Transverse colon (tissue), 4 donors: ENCODE measurements around the gene SCG3. TPM values are rescaled to one million over a fixed set of nuclear protein-coding genes. Genes with fewer than 3 reads are reported as not detected.
"Not testable (repeated sequence)": the region's sequence is repeated elsewhere in the genome, so short reads cannot be mapped to it uniquely, and the experiment has no call there.

Source experiments
- DNase-seq: peaks from one replicate; pipeline ENCODE4 v3.0.0-alpha.2; 2019
- H3K27ac ChIP-seq, 4 donors: fragments of 200-600 bp; sonication (generic); 2 replicates each; pipeline ENCODE4 v1.5.1; 2016 to 2018; ENCODE audit warnings: inconsistent platforms in 4 of 4
- H3K27me3 ChIP-seq: fragments of 200-600 bp; sonication (generic); 2 replicates; pipeline ENCODE4 v1.5.1; 2017; ENCODE audit warnings: inconsistent platforms
- H3K36me3 ChIP-seq, 4 donors: fragments of 200-600 bp; sonication (generic); 2 replicates each; pipeline ENCODE4 v1.5.1; 2017 to 2019; ENCODE audit warnings: inconsistent platforms in 4 of 4
- H3K4me1 ChIP-seq, 4 donors: fragments of 200-600 bp; sonication (generic); 2 replicates each; pipeline ENCODE4 v1.5.1; 2017 to 2020; ENCODE audit warnings: inconsistent platforms in 4 of 4
- H3K4me3 ChIP-seq, 4 donors: fragments of 200-600 bp; sonication (generic); 1 replicate in 1 of 4; 2 replicates in 3 of 4; pipeline versions ENCODE4 v1.5.1 to v1.6.1; 2017 to 2019; ENCODE audit warnings: inconsistent platforms in 4 of 4
- H3K9me3 ChIP-seq, 2 donors: fragments of 200-600 bp; sonication (generic); 2 replicates each; pipeline ENCODE4 v1.5.1; 2017 to 2019; ENCODE audit warnings: inconsistent platforms in 2 of 2
- CTCF ChIP-seq, 5 experiments: fragments of 200-600 bp in 3 of 5; fragments of 450-650 bp in 2 of 5; sonication (generic) in 3 of 5; IDR thresholded peaks; 1 replicate in 2 of 5; 2 replicates in 3 of 5; pipeline ENCODE4 v1.5.1; 2016 to 2017; ENCODE audit warnings: antibody characterized with exemption in 5 of 5, inconsistent platforms in 3 of 5, mild to moderate bottlenecking in 2 of 5, moderate library complexity in 1 of 5
- EP300 ChIP-seq: sonication (generic); formaldehyde crosslinking; IDR thresholded peaks from one replicate; pipeline ENCODE4 v1.6.1; 2017; ENCODE audit warnings: antibody characterized with exemption, low read depth
- POLR2A ChIP-seq: fragments of 450-650 bp; IDR thresholded peaks from one replicate; pipeline ENCODE4 v1.6.1; 2016; ENCODE audit warnings: antibody characterized with exemption, mild to moderate bottlenecking, moderate library complexity
- POLR2AphosphoS5 ChIP-seq, 3 donors: sonication (generic); formaldehyde crosslinking; IDR thresholded peaks; one replicate each; pipeline ENCODE4 v1.6.1; 2016; ENCODE audit warnings: antibody characterized with exemption in 3 of 3
- WGBS, 2 donors: methylation state at CpG; one replicate each; pipeline ENCODE4 v1.1.5; 2018; ENCODE audit warnings: low coverage in 1 of 2; 5-methylcytosine and 5-hydroxymethylcytosine counted together
- in situ Hi-C, 4 donors: fragments of 200-750 bp; cut with MboI; loops; one replicate each; pipeline versions ENCODE4 v1.15.0 to v1.15.1; 2017; ENCODE audit warnings: low sequenced_read_pairs in 3 of 4, low pct_ligation_motif_present in 1 of 4, low pct_unique_long_range_greater_than_20kb in 1 of 4
- intact Hi-C: fragments of 100-400 bp; cut with DNase I; formaldehyde crosslinking; loops from one replicate; pipeline ENCODE4 v1.15.1; 2023; ENCODE audit warnings: low total_unique reads
- total RNA-seq, 4 donors: library from RNA; depleted of rRNA; stranded (reverse); fragments of >200 nt; gene quantifications; one replicate each; pipeline ENCODE4 v1.1.0, GENCODE V29; 2016

The SCG3 gene
- total RNA-seq, 4 donors from 2014 or later: 0.55 to 3.6 (median 0.95) TPM; not detected in 1

GRCh38 chr15:51647128-51647562 lies 34.2 kb upstream of the SCG3 start:
- no peak overlapping the region for H3K27ac ChIP-seq
- peak; percentile 56 for DNase-seq
- in situ Hi-C loops: no loop called here
- H3K4me1 ChIP-seq: peaks cover 4 to 9% (median 6%) of the 10 kb centered on the region in 4 donors
- 43 to 50% methylated on average over 2 to 3 of the region's 3 CpGs for WGBS, 2 donors
- H3K9me3 ChIP-seq: no peaks in the 10 kb centered on the region
- no peaks in the 10 kb centered on the region for H3K27me3 ChIP-seq
- TF ChIP-seq CTCF (IDR thresholded peaks at IDR 0.05): no peak
- TF ChIP-seq POLR2A: no peak
- no peak for TF ChIP-seq EP300
- TF ChIP-seq POLR2AphosphoS5 (IDR thresholded peaks at IDR 0.05): no peak
- H3K36me3 ChIP-seq: no peaks in the 10 kb centered on the region
- no peak overlapping the region for H3K4me3 ChIP-seq
- intact Hi-C loops: loop anchor here (2.0 kb wide), 1 partner anchor 130 kb away; no protein-coding TSS in a partner anchor

- 71 to 80% methylated on average over 1 of the region's 1 CpG for WGBS, 2 donors
- DNase-seq, in situ Hi-C loops, intact Hi-C loops, H3K27ac ChIP-seq, H3K36me3 ChIP-seq, H3K4me3 ChIP-seq, H3K4me1 ChIP-seq, H3K27me3 ChIP-seq, H3K9me3 ChIP-seq: not testable (repeated sequence)
Measured at GRCh38 chr15:51648101-51648500, 33.2 kb upstream of the SCG3 start.

GRCh38 chr15:51648643-51649042 lies 32.7 kb upstream of the SCG3 start:
- H3K4me3 ChIP-seq, H3K27ac ChIP-seq, intact Hi-C loops, H3K9me3 ChIP-seq, H3K36me3 ChIP-seq, in situ Hi-C loops, H3K27me3 ChIP-seq, H3K4me1 ChIP-seq, DNase-seq: not testable (repeated sequence)
- WGBS, 2 donors: 76 to 95% methylated on average over 2 to 4 of the region's 4 CpGs

GRCh38 chr15:51649659-51650521 lies 31.4 kb upstream of the SCG3 start:
- peaks cover 0 to 7% (median 0%) of the 10 kb centered on the region in 4 donors for H3K4me1 ChIP-seq
- peak; percentile 19 for DNase-seq
- TF ChIP-seq POLR2A: no peak
- no peak for TF ChIP-seq EP300
- no peak for TF ChIP-seq POLR2AphosphoS5 (IDR thresholded peaks at IDR 0.05)
- TF ChIP-seq CTCF (IDR thresholded peaks at IDR 0.05): peak; percentile 70 to 88 (median 74)

GRCh38 chr15:51652084-51652668 lies 29.1 kb upstream of the SCG3 start:
- in situ Hi-C loops (loop anchor here in 3 of 4 donors (5.0 to 10.0 kb wide), 3 partner anchors 123 to 130 kb away; no protein-coding TSS in a partner anchor), intact Hi-C loops (no loop called here)
- no peak overlapping the region for H3K4me3 ChIP-seq
- no peak for DNase-seq
- no peaks in the 10 kb centered on the region for H3K27me3 ChIP-seq
- H3K36me3 ChIP-seq: no peaks in the 10 kb centered on the region
- no peaks in the 10 kb centered on the region for H3K4me1 ChIP-seq
- no peak for TF ChIP-seq EP300
- no peak for TF ChIP-seq POLR2A
- no peak for TF ChIP-seq CTCF (IDR thresholded peaks at IDR 0.05)
- TF ChIP-seq POLR2AphosphoS5 (IDR thresholded peaks at IDR 0.05): no peak
- WGBS, 2 donors: 90 to 94% methylated on average over 5 of the region's 5 CpGs
- no peaks in the 10 kb centered on the region for H3K9me3 ChIP-seq
- no peak overlapping the region for H3K27ac ChIP-seq

More at GRCh38 chr15:51649659-51650521, 31.4 kb upstream of the SCG3 start:
- no peak overlapping the region for H3K27ac ChIP-seq
- no peak overlapping the region for H3K4me3 ChIP-seq
- in situ Hi-C loops: loop anchor here in 3 of 4 donors (5.0 to 10.0 kb wide), 3 partner anchors 125 to 132 kb away; no protein-coding TSS in a partner anchor
- H3K36me3 ChIP-seq: no peaks in the 10 kb centered on the region
- intact Hi-C loops: no loop called here
- 39 to 41% methylated on average over 4 of the region's 4 CpGs for WGBS, 2 donors
- no peaks in the 10 kb centered on the region for H3K27me3 ChIP-seq
- no peaks in the 10 kb centered on the region for H3K9me3 ChIP-seq

GRCh38 chr15:51655401-51656057 lies 25.8 kb upstream of the SCG3 start:
- H3K27me3 ChIP-seq, H3K4me1 ChIP-seq, H3K4me3 ChIP-seq, H3K27ac ChIP-seq, intact Hi-C loops, H3K36me3 ChIP-seq, DNase-seq, H3K9me3 ChIP-seq: not testable (repeated sequence)
- in situ Hi-C loops: loop anchor here in 1 of 4 donors (10.0 kb wide), 1 partner anchor 119 kb away; no protein-coding TSS in a partner anchor
- 90 to 94% methylated on average over 6 to 24 of the region's 24 CpGs for WGBS, 2 donors
